GM18861 (cell line): ENCODE data around the gene CYTH3.
A peak's percentile ranks its signal among the peaks of the same experiment; 100 is the strongest.

Experiments
- ATAC-seq: cut with Tn5 transposase; IDR thresholded peaks from one replicate; pipeline ENCODE4 v1.9.1; 2021; ENCODE audit not compliant: unreplicated experiment

CYTH3 gene

GRCh38 chr7:6258440-6259182 lies 13.8 kb downstream of the CYTH3 start:
- no peak for ATAC-seq

- no peak for ATAC-seq
Measured at GRCh38 chr7:6257675-6258074, 14.7 kb downstream of the CYTH3 start.

DNA sequence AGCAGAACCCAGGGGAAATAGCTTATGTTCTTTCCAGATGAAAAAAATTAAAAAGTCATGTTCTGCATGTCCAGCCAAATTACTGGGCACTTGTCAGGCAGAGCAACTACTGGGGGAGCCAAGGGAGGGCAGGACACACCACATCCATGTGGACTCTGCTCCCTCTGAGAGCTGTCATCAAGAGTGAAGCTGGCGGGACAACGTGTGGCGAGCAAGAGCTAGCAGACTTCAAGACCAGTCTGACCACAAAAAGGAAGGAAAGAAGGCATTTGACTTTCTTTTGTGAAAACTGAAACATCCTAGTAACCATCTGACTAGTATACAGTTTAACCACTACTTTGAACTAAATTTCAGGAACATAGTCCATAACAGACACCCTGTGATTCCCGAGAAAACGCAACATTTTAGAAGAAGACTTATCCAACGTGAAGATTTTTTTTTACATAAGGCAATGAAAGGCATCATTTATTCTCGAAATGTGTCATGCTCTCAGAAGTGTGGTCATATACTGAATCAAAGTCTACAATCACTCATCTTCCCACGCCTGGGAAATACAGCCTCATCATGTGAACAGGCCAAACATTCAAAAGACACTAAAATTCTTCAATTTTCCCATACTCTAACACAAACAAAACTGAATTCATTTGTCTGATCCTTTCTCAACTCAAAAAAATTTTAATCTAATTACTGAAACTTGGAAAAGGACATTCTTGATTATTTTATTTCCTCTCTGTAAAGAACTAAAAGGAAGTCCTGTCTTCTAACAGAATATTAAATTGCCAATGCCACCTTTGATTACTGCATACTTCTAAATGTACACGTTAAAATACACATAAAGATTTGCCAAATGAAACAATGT lies 15.5 kb downstream of the CYTH3 start:
- ATAC-seq, result peak; percentile 69

DNA sequence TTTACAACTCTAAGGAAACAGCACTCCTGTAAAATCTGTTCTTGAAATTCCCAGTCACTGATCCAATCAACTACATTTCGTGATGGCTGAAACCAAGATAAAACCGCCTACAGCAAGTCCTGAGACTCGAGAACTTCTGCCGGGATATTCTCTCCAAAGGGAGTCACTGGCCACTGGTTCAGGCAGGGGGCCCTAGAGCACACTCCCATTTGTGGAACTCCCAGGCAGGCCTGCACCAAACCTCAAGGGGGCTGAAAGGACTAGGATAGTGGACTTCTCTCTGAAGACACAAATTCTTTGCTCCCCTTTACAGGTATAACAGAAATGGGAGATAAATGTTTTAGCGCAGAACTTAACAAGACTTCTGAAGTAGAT lies 16.3 kb downstream of the CYTH3 start:
- ATAC-seq, result no peak

DNA sequence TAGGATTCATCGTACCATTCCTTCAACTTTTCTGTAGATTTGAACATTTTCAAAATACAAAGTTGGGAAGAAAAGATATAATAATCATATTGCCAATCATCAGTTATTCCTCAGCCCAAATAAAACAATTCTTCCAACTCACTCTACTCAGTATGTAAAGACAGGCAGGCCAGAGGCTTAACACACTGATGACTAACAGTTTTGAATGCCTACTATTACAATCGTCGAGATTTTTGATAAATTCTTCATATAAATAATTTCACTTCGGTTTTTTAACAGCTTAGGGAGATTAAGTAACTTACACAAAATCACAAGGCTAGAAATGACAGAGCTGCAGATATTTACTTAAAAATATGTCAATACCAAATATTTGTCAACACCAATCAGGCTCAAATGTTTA lies 17.6 kb downstream of the CYTH3 start:
- ATAC-seq, result no peak

DNA sequence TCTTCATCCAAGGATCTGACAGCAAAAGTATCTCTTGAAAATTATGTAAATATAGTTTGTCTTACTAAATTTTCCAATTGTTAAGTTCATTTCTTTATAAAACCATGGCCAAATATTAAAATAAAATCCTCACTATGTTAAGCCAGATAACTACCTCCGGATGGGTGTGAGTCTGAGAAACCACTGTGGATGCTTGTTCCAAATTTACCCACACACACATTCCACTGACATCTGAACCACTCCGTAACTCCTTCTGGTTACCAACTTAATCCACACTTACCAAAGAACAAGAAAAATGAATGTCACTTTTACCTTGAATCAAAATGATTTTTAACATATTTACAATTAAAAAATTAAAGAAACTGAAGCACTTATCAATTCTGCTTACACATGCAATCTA lies 19.7 kb downstream of the CYTH3 start:
- ATAC-seq, result no peak

DNA sequence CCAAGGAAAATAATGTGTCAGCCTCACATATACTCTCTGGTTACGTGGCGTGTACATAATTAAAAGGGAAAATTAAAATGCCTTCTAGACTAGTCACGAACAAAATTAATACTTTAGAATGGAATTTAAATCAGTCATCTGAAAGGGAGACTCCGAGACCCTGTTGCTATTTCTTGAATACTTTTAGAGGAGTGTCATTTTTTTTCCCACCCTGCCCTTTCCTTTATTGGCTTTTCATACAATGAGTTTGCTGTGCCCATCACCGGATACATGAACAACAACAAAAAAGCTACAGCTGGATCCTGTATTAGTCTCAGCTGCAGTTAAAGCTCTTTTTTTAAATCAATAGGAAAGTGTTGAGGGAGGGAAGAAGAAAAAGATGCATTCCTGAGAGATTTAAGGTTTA lies 20.1 kb downstream of the CYTH3 start:
- no peak for ATAC-seq

DNA sequence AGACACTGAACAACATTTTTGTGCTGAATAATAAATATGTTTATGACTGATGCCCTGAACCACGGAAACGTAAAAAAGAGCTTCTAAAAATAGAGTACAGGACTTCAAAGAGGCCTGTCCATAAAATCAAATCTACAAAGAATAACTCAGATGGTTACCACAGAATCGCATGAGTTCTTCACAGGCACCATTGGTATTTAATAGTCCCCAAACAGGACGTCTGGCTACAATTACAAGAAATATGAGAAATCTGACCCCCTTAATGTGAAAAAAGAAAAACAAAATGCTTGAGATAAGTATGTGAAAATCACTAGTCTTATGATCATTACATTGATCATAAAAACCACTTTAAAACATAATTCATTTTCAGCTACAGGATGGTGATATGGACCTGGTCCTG lies 20.8 kb downstream of the CYTH3 start:
- no peak for ATAC-seq

DNA sequence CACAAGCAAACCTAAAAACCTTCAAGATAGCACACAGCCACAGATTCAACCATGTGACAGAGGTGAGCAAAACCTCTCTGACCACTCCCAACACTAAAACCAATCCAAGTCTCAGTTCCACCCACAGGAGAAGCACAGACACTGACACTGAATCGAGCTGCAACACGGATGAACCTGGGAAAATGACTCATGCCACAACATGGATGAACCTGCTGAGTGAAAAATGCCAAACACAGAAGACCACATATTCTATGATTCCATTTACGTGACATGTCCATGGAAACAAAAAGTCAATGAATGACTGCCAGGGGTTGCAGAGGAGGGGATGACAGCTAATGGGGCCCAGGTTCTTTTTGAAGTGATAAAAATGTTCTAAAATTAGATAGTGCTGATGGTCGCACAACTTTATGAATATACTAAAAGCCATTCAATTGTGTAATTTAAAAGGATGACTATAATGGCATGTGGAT lies 22.0 kb downstream of the CYTH3 start:
- peak; percentile 66 for ATAC-seq

DNA sequence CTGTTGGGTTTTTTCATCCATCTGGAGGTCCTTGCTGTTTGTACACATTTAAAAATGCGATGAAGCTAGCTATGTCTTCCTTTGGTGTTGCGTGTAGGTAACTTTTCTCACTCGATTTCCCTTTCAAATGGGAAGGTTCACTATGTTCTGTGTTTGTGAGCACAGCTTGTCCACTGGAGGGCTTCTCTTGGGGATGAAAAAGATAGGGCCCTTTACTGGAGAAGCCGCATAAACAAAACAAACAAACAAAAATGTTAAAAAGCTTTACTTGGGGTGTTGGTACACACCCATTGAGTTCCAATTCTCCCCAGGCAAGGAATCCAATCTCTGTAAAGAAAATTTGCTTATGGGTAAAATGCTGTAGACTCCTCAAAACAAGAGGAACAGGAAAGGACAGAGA lies 23.4 kb downstream of the CYTH3 start:
- no peak for ATAC-seq

- no peak for ATAC-seq
Measured at GRCh38 chr7:6248581-6248980, 23.8 kb downstream of the CYTH3 start.

DNA sequence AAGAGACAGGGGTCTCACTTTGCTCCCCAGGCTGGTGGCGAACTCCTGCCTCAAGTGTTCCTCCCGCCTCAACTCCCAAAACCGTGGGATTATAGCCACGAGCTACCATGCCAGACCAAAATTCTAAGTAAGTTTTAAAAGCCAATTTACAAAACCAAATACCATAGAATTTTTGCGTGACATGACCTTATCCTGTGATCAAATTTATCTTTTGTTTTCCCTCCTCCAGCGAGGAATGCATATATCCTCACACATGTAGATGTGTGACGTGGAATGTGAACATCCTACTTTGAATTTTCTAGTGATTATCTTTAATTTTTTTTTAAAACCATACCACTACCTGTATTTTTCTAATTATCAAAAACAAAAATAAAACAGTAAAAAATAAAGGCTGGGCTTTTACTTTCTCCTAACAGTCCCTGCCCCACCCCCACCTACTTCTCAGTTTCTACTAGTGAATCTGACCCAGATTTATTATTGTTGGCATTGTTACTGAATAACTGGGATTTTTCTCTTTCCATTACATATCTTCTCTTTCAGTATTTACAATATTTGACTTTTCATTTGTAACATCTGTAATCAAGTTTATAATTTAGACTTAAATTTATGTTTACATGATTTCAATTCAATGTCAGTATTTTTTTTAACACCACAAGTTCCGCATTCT lies 26.0 kb downstream of the CYTH3 start:
- no peak for ATAC-seq

GRCh38 chr7:6244021-6244420 lies 28.4 kb downstream of the CYTH3 start:
- ATAC-seq, result no peak

DNA sequence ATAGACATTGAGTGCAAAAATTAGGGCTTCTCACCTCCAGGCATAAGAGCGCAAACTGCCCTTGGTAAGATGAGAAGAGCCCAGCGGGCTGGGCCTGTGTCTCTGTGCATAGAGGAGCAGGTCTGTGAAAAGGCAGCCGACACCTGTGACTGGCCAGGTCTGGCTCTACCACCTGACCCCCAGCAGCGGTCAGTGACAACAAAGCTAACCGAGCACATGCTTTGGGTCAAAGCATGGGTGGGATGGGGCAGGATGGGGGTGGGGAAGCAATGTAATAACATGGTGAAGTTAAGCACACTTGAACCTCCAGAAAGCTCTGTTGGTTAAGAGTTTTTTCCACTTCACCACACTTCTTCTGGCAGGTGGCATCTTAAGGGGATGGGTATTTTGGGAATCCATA lies 29.3 kb downstream of the CYTH3 start:
- ATAC-seq, result no peak

GRCh38 chr7:6242561-6242960 lies 29.9 kb downstream of the CYTH3 start:
- ATAC-seq, result no peak

- no peak for ATAC-seq
Measured at GRCh38 chr7:6241607-6241973, 30.8 kb downstream of the CYTH3 start.

- no peak for ATAC-seq
Measured at GRCh38 chr7:6238309-6238925, 34.0 kb downstream of the CYTH3 start.

- no peak for ATAC-seq
Measured at GRCh38 chr7:6237730-6238129, 34.7 kb downstream of the CYTH3 start.

- no peak for ATAC-seq
Measured at GRCh38 chr7:6237011-6237410, 35.4 kb downstream of the CYTH3 start.

- no peak for ATAC-seq
Measured at GRCh38 chr7:6235029-6235871, 37.2 kb downstream of the CYTH3 start.
